ENCODE results near the gene CCHCR1. TPM values are rescaled to one million over a fixed set of nuclear protein-coding genes. Genes with fewer than 3 reads are reported as not detected.

The CCHCR1 gene
- total and polyA plus RNA-seq, 2 of the 8 experiments (the other 6 are each of a cell fraction or from before 2014, with no cell fraction given) = 20.9 to 38.0 TPM

DNA sequence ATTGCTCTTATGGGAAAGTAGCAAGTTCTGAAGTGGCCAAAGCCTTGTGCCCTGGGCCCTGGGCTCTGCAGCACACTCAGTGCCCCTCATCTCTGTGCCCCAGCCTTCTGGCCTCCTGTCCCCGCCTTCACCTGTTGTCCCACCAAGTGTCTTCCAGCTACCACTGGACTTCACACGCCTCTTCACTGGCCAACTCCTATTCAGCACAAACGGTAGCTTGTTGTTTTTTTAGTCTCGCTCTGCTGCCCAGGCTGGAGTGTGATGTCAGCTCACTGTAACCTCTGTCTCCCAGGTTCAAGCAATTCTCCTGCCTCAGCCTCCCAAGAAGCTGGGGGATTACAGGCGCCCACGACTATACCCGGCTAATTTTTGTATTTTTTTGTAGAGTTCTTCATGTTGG is 4.8 kb downstream of the CCHCR1 start:
- H2BK12ac ChIP-seq (ENCODE audit: low read depth, low read length) = no peak overlapping the region
- H2BK20ac ChIP-seq (ENCODE audit: low read length) = no peak overlapping the region
- H2BK120ac ChIP-seq (replicated peaks; ENCODE audit: low read depth, low read length) = no peak overlapping the region
- H4K20me1 ChIP-seq (replicated peaks in 1 of 2; ENCODE audit: control insufficient read depth in 1 of 2, insufficient read depth in 2 of 2, low read length in 2 of 2) = peaks cover 0 to 3% of the 10 kb centered on the region in 2 experiments
- H3K9ac ChIP-seq (replicated peaks in 1 of 4; ENCODE audit: extremely low read depth in 1 of 4, low read depth in 3 of 4, low read length in 3 of 4) = peak overlapping the region in 1 of 4 experiments; percentile 1; a peak in 2 of 7 replicates
- FAIRE-seq (no peak), DNase-seq (ENCODE audit: low read depth in 1 of 2, low spot score in 2 of 2) (no peak)
- H4K8ac ChIP-seq (ENCODE audit: extremely low read depth, insufficient read depth, low read length) = no peak overlapping the region; the same call in 1 of the 2 replicates
- no peaks in the 10 kb centered on the region for H3K79me1 ChIP-seq (ENCODE audit: low read depth, low read length)
- no peaks in the 10 kb centered on the region for H3K27me3 ChIP-seq (replicated peaks in 1 of 4; ENCODE audit: control insufficient read depth in 3 of 4, extremely low read depth in 1 of 4, insufficient read depth in 3 of 4, low read length in 3 of 4)
- H3K4ac ChIP-seq (replicated peaks; ENCODE audit: insufficient read length, low read depth, low read length) = no peak overlapping the region
- no peak overlapping the region for H2AFZ ChIP-seq (ENCODE audit: low read length)
- WGBS, 2 experiments (ENCODE audit: extremely low coverage in 1 of 2, insufficient coverage in 1 of 2, insufficient read length in 1 of 2, insufficient replicate concordance in 2 of 2, low coverage in 1 of 2, low lambda C conversion rate in 2 of 2, missing lambda C conversion rate in 1 of 2) = 92% methylated on average over 7 of the region's 7 CpGs; no CpG with 5 or more reads in 1 of the 2 experiments
- H2AK5ac ChIP-seq (ENCODE audit: low read depth, low read length) = no peak overlapping the region
- no peak overlapping the region for H3K23ac ChIP-seq (ENCODE audit: insufficient read length)
- H2BK5ac ChIP-seq (ENCODE audit: low read depth, low read length) = no peak overlapping the region
- no peak overlapping the region for H3K14ac ChIP-seq (ENCODE audit: insufficient read length)
- no peak overlapping the region for H3K4me3 ChIP-seq (ENCODE audit: extremely low read depth in 1 of 4, insufficient read depth in 2 of 4, low read depth in 3 of 4, low read length in 4 of 4)
- no peak overlapping the region for H3K27ac ChIP-seq (ENCODE audit: low read depth, low read length)
- H3K79me2 ChIP-seq (ENCODE audit: control insufficient read depth in 1 of 2, insufficient read depth in 2 of 2, low read length in 2 of 2) = no peaks in the 10 kb centered on the region
- ChIA-PET POLR2A (ENCODE audit: partially characterized antibody) (interaction anchor here (61.6 to 68.5 kb wide), 2 partner anchors 5 to 16 kb away, joined by 2251 read pairs; partner anchors contain the start of genes CCHCR1, CDSN, POU5F1 and PSORS1C1), CTCF (ENCODE audit: partially characterized antibody) (interaction anchor here (1.1 to 3.2 kb wide), 8 partner anchors 13 to 65 kb away, joined by 3 to 15 read pairs (median 4); partner anchors contain the start of gene PSORS1C2)
- peaks cover 0 to 13% (median 5%) of the 10 kb centered on the region in 4 experiments; a peak in 3 of 7 replicates for H3K4me1 ChIP-seq (replicated peaks in 1 of 4; ENCODE audit: control insufficient read depth in 3 of 4, insufficient read depth in 4 of 4, low read length in 3 of 4)
- H3K23me2 ChIP-seq (ENCODE audit: low read depth, low read length) = peaks cover 3% of the 10 kb centered on the region; the same call in 1 of the 2 replicates
- H3K18ac ChIP-seq (ENCODE audit: extremely low read depth, low read length) = no peak overlapping the region
- H4K5ac ChIP-seq (ENCODE audit: insufficient read length, low read depth, low read length) = no peak overlapping the region
- H4K91ac ChIP-seq (replicated peaks; ENCODE audit: insufficient read length, low read length) = no peak overlapping the region
- no peak overlapping the region for H3K56ac ChIP-seq (replicated peaks; ENCODE audit: insufficient read length, low read depth, low read length)
- no peaks in the 10 kb centered on the region for H3K9me3 ChIP-seq (ENCODE audit: insufficient read depth in 2 of 2, low read depth in 1 of 2, low read length in 1 of 2)
- no peak overlapping the region for H2BK15ac ChIP-seq (ENCODE audit: low read length)
- H3K36me3 ChIP-seq (ENCODE audit: control insufficient read depth in 2 of 4, insufficient read depth in 4 of 4, low read length in 3 of 4) = peaks cover 0 to 40% (median 7%) of the 10 kb centered on the region in 4 experiments; a peak in 7 of 8 replicates
- no peak overlapping the region for H3K4me2 ChIP-seq (ENCODE audit: insufficient read depth in 1 of 2, low read depth in 2 of 2, low read length in 2 of 2)
- TF ChIP-seq CEBPB (IDR thresholded peaks at IDR 0.05; ENCODE audit: low read depth, low read length) = no peak
- TF ChIP-seq, protein P1, sequence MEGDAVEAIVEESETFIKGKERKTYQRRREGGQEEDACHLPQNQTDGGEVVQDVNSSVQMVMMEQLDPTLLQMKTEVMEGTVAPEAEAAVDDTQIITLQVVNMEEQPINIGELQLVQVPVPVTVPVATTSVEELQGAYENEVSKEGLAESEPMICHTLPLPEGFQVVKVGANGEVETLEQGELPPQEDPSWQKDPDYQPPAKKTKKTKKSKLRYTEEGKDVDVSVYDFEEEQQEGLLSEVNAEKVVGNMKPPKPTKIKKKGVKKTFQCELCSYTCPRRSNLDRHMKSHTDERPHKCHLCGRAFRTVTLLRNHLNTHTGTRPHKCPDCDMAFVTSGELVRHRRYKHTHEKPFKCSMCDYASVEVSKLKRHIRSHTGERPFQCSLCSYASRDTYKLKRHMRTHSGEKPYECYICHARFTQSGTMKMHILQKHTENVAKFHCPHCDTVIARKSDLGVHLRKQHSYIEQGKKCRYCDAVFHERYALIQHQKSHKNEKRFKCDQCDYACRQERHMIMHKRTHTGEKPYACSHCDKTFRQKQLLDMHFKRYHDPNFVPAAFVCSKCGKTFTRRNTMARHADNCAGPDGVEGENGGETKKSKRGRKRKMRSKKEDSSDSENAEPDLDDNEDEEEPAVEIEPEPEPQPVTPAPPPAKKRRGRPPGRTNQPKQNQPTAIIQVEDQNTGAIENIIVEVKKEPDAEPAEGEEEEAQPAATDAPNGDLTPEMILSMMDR (IDR thresholded peaks at IDR 0.05; ENCODE audit: control extremely low read depth in 1 of 3, insufficient read depth in 1 of 3, low read depth in 1 of 3, low read length in 3 of 3) = no peak
- TF ChIP-seq RXRA (IDR thresholded peaks at IDR 0.05; ENCODE audit: insufficient read depth, low read depth, low read length) = no peak
- TF ChIP-seq KDM1A (IDR thresholded peaks at IDR 0.05; ENCODE audit: borderline replicate concordance, low read length) = no peak
- TF ChIP-seq SUZ12 (IDR thresholded peaks at IDR 0.05; ENCODE audit: low read length) = no peak
- TF ChIP-seq POU5F1 (IDR thresholded peaks at IDR 0.05; ENCODE audit: low read depth, low read length) = no peak
- no peak for TF ChIP-seq POLR2AphosphoS5 (IDR thresholded peaks at IDR 0.05; ENCODE audit: low read depth, low read length)
- TF ChIP-seq, protein P2, sequence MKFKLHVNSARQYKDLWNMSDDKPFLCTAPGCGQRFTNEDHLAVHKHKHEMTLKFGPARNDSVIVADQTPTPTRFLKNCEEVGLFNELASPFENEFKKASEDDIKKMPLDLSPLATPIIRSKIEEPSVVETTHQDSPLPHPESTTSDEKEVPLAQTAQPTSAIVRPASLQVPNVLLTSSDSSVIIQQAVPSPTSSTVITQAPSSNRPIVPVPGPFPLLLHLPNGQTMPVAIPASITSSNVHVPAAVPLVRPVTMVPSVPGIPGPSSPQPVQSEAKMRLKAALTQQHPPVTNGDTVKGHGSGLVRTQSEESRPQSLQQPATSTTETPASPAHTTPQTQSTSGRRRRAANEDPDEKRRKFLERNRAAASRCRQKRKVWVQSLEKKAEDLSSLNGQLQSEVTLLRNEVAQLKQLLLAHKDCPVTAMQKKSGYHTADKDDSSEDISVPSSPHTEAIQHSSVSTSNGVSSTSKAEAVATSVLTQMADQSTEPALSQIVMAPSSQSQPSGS (IDR thresholded peaks at IDR 0.05; ENCODE audit: low read length) = no peak
- TF ChIP-seq EGR1 (IDR thresholded peaks at IDR 0.05; ENCODE audit: borderline replicate concordance, low read depth, low read length) = no peak
